ENCODE results near the gene APC2.

Gene APC2, protein sequence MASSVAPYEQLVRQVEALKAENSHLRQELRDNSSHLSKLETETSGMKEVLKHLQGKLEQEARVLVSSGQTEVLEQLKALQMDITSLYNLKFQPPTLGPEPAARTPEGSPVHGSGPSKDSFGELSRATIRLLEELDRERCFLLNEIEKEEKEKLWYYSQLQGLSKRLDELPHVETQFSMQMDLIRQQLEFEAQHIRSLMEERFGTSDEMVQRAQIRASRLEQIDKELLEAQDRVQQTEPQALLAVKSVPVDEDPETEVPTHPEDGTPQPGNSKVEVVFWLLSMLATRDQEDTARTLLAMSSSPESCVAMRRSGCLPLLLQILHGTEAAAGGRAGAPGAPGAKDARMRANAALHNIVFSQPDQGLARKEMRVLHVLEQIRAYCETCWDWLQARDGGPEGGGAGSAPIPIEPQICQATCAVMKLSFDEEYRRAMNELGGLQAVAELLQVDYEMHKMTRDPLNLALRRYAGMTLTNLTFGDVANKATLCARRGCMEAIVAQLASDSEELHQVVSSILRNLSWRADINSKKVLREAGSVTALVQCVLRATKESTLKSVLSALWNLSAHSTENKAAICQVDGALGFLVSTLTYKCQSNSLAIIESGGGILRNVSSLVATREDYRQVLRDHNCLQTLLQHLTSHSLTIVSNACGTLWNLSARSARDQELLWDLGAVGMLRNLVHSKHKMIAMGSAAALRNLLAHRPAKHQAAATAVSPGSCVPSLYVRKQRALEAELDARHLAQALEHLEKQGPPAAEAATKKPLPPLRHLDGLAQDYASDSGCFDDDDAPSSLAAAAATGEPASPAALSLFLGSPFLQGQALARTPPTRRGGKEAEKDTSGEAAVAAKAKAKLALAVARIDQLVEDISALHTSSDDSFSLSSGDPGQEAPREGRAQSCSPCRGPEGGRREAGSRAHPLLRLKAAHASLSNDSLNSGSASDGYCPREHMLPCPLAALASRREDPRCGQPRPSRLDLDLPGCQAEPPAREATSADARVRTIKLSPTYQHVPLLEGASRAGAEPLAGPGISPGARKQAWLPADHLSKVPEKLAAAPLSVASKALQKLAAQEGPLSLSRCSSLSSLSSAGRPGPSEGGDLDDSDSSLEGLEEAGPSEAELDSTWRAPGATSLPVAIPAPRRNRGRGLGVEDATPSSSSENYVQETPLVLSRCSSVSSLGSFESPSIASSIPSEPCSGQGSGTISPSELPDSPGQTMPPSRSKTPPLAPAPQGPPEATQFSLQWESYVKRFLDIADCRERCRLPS (N-terminal part only)

DNA sequence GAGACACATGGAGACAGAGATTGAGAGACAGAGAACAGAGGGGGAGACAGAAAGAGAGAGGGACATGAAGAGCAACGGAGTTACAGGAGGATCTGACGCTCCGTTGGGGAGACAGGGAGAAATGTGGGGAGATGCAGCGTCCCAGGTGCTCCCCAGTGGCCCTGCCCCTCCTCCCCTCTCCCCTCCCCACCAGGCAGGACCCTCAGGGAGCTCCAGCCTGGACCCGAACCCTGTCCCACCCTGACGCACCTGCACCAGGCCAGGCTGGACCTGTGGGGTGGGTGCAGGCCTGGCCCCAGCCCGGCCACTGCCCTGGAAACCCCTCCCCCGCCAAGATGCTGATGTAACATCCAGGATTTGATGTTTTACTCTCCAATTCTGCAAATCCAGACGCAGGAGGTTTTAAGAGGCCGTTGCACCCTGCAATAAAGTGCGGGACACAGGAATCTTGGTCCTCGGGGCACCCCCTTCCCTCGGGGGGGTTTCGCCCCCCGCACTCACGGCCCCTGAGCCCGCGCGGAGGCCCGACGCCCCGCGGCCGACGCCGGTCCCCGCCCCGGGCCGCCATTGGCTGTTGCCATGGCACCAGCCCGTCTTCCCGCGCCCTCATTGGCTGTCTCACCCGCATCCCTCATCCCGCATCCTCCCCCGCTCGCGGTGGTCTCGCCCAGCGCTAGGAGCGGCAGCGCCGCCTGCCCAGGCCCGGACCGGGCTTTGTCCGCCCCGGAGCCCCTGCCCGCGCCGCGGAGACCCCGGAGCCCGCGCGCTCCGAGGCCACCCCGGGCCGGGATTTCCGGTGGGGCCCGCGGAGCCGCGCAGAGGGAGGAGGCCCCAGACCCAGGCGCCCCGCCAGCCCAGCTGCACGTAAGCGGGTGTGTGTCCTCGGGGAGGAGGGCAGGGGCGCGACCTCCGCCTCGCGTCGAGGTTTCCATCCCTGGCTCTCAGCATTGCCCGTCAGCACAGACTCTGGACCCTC, at the start of gene APC2:
Gene APC2, plus strand, starts transcription at position 655 of the 976 bp plus-strand sequence. CDS start 2,881 bp downstream, outside the sequence.
- peak; percentile 69 for DNase-seq (ENCODE audit: low spot score)
- no peak for FAIRE-seq

DNA sequence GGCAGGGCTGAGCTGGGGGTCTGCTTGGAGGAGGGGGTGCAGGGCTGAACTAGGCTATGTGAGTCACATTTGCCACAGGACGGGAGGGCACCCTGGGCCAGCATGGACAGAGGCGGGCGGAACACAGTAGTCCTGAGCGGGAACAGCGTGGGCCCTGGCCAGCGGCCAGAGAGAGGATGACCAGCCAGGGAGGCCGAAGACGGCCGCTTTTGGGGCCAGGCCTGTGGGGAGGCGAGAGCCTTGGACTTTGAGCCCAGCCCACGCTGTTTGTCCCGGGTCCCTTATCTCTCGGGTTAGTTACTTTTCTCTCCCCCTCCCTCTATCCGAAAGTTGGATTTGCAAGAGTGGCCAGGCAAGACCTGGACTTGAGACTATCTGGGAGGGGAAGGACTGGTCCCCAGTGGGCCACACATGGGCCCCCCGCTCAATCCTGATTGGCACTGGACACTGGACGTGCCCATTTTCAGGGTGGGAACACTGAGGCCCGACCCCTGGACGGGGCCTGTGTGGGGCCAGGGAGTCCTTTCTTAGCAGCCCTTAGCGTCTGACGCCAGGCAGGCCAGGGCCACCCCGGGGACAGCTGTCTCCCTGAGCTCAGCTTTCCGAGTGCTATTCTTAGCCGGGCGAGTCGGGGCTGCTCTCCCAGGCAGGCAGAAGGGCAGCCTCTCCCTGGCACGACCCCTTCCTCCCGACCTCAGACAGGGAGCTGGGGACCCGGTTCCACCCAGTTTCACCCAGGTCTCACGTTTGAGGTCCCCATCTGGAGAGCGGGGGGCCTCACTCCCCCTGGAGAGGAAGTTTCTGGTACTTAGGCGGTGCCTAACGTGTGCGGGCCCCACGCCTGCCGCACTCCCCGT, 49.4 kb upstream of the APC2 start:
- FAIRE-seq (no peak), DNase-seq (ENCODE audit: low spot score) (peak; percentile 34)

DNA sequence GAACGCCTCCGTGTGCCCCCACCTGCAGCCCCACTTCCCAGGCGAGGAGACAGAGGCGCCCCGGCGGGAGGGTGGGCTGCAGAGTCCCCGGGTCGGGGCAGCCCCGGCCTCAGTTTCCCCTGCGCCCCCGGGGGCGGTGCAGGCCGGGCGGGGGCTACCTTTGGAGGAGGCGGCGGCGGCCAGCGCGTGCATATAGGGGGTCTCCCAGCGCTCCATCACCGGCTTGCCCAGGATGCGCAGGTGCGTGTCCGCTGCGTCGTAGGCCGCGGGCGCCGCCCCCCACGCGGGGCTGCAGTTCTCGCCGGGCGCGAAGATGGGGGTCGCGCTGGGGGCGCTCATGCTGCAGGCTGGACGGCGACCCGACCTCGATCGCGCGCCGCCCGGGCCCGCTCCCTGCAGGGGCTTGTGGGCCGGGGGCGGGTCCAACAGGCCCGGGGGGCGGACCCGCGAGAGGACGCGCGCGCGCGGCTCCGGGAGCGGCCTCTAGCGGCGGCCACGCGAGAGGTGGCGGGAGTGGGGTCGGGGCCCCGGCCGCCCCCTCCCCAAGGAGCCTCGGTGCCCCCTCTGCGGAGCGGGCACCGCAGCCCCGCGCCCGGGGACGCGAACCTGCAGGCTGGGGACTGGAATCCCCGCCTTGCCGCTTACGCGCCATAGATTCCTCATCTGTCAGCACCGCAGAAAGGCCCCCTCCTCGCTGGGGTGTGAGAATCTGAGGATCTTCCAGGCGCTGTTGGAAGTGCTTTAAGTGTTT, 48.6 kb upstream of the APC2 start, which contains the start of gene GAMT:
Gene GAMT, minus strand, starts transcription at position 405 of the 751 bp plus-strand sequence. Its CDS starts 66 bp downstream, at position 339.
- FAIRE-seq (no peak), DNase-seq (ENCODE audit: low spot score) (peak; percentile 81)

DNA sequence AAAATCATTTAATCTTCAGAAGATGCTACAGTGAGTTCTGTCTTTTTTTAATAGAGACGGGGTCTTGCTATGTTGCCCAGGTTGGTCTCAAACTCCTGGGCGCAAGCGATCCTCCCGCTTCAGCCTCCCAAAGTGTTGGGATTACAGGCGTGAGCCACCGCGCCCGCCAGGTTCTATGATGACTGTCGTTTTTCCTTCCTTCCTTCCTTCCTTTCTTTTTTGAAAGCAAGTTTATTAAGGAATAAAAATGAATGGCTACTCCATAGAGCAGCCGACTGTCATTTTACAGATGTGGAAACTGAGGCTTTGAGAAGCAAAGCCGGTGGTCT, 48.1 kb upstream of the APC2 start:
- FAIRE-seq (no peak), DNase-seq (ENCODE audit: low spot score) (no peak)

DNA sequence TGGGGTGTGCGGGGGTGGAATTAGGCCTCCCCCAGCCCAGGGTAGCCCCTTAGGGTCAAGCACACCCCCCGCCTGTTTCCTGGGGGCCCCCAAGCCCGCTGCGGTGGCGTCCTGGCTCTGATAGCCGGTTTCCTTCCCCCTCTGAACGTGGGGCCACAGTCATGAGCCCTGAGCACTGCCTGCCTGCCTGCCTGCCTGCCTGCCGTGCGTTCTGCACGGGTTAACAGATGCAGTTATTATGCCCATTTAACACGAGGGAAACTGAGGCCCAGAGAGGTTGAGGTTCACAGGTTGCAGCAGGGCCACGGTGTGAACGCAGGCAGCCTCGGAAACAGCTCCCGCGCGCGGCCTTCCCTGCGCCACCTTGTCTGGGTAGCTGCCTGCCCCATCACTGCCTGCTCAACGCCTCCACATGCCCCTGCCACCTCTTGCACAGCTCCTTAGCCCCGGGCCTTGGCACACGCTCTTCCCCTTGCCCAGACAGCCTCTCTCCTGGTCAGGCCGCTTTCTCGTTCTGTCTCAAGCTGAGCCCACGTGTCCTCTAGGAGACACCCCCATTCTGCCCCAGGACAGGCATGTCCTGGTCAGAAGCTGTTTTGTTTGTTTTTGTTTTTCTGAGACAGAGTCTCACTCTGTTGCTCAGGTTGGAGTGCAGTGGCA, 47.4 kb upstream of the APC2 start:
- DNase-seq (ENCODE audit: low spot score): no peak

DNA sequence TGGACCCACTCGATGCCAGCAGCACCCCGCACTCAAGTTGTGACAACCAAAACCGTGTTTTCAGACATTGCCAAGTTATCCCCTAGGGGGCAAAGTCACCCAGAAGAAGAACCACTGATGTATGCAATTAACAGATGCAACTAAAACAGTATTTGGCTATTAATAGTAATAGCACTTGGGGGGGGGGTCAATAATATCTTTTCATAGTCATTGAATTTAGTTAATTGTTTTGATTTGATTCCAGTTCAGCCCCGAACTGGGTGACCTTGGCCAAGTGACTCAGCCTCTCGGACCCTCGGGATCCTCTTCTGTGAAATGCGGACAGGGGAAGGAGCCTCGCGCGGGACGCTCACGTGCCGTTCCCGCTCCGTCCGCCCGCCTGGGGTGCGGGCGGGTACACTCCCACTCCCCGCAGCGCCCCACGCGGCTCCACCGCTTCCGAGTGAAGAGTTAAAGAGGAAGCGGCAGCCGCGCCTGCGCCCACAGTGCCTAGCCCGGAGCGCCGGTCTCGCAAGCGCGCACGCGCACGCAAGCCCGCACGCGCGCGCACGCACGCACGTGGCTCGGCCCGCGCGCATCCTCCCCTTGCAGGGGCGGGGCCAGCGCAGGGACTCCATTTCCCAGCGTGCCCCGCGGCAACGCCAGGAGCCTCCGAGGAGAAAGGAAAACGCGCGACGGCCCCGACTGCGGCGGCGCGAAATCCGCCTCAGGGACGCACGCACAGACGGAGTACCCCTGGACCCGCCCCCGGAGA, 43.0 kb upstream of the APC2 start:
- no peak for FAIRE-seq
- DNase-seq (ENCODE audit: low spot score): peak; percentile 95

More for the DNA sequence above, 47.4 kb upstream of the APC2 start:
- no peak for FAIRE-seq

DNA sequence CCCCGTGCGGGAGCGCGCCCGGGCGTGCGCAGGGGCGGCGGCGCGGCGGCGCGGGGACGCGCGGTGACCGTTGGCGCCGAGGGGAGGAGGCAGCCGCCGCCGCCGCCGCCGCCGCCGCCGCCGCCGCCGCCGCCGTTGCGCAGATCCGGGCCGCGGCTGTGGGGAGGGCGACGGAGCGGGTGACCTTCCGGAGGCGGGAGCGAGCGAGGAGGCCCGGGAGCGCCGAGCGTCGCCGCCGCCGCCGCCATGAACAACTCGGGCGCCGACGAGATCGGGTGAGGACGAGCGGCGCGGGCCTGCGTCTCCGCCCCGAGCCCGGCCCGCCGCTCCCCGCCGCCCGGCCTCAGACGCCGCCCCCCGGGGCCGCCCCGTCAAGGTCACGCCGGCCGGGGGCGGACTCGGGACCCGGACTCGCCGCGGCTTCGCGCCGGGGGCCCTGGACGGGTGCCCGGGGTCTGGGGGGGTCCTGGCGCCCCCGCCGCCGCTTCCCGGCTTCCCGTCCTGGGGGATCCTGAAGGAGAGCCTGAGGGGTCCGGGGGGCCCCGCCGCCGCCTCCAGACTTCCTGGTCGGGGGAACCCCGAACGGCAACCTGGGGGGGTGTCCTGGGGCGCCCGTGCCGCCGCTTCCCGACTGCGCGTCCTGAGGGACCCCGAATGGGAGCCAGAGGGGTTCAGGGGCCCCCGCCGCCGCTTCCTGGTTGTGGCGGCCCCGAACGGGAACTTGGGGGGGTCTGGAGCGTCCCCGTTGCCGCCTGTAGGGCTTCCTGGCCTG, 42.2 kb upstream of the APC2 start, which contains the start of gene DAZAP1:
Gene DAZAP1, plus strand, starts transcription at position 59 of the 772 bp plus-strand sequence. Its CDS starts 188 bp downstream, at position 247.
- DNase-seq (ENCODE audit: low spot score) (peak; percentile 43), FAIRE-seq (no peak)

DNA sequence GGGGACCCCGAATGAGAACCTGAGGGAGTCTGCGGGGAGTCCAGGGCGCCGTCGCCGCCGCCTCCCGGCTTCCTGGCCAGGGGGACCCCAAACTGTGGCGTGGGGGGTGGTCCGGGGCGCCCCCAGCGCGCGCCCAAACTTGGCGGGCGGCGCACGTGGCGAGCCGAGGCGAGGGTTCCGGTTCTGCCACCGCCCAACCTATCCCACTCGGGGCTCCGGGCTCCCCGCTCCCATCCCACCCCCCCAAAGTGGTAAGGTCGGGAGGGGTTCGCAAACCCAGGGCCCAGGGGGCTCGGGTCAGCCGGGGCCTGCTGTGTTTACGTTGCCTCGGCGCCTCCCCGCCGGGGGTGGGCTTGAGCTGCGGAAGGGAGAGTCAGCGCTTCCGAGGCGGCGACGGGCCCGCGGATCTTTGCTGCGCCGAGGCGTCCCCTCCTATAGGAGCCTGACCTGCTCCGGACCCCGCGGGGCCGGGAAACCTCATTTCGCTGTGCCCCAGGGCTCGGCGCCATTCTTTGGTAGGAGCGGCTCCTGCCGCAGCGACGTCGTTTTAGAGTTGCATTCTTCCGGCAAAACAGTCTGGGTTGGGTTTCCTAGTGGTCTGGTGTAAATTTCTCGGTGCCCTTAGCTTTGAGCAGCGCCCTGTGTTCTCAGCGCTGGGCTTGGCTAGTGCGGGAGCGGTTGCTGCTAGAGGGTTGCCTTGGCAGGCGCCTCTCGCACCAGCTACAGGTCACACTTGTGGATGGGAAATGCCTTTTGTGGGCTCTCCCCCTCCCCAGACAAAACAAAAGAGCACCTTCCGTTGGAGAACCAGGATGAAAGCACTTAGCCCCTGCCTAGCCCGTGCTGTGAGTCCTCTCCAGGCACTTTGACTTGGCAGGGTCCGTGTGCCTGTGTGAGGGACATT, 41.4 kb upstream of the APC2 start:
- FAIRE-seq: no peak
- DNase-seq (ENCODE audit: low spot score): no peak

DNA sequence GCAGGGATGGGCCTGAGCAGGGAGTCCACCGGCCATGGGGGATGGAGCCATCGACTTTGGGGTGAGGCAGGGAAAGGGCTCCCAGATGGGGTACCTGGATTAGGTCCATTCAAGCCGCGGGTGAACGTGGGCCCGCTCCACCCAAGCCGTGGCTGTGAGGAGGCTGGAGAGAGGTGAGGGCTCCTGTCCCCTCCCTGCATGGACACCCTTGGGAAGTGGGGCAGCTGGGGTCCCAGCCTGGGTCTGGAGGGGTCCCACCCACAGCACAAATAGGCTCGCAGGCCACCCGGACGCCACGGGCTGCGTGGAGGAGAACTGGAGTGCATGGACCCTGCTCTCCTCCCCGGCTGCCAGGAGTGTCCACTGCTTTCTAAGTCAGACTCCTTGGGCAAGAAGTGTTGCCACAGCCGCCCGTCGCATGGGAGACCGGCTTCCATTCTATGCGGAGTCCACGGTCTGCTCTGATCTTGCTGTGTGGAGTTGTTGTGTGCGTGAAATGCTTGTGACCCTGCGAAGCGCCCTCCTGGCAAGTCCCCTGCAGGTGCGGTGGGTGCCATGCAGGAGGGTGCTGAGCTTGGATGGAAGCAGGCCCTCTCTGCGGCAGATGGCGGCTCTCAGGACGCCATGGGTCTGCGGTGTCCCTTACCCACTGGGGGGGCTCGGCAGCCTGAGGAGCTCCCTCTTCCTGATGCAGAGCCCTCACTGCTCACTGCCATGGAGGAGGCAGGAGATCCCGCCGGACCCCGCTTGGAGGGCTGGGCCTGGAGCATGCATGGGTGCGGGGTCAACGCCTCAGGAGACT, 40.5 kb upstream of the APC2 start:
- DNase-seq (ENCODE audit: low spot score) (no peak), FAIRE-seq (no peak)

DNA sequence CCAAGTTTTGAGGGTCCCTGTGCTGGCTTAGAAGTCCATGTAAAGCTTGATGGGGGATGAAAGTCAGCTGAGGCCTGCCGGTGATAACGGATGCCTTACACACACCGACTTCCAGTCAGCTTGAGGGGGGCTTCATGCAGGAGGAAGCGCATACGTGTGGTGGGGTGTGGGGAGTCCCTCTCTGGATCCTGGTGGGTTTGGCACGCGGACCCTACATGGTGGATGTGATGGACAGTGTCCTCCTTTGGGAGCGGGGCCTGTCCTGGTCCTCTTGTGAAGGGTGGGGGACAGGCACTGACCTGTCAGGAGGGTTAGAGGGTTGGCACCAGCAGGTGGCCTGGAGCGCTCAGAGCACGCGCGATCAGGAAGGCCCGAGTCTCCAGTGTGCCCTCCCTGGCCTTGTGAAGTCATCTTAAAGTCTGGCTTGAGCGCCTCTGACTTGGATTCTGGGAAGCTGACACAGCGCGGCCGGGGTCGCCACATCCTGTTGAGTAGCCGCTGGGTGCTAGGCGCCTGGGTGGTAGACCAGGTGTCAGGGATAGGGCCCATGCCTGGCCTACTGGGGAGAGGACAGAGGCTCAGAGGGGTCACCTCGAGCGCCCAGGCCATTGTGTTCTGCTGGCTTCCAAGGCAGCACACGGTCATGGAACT, 39.7 kb upstream of the APC2 start:
- DNase-seq (ENCODE audit: low spot score) (no peak), FAIRE-seq (no peak)

DNA sequence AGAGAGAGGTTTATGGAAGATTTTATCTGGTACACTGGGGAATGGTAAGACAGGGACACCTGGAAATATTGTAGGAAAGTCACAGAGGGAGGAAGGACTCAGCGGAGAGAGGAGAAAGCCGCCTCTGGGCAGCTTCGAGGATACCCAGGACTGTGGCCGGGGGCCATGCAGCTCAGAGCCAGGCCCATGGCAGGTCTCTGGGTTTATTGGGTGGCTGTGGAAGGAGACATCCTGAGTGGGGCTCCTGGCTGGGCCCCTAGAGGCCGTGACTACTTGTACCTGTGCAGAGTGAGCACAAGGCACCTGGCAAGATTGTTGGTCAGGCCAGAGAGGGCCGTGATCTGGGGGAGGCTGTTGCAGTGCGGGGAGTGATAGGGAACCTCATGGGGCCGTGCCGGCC, 39.1 kb upstream of the APC2 start:
- DNase-seq (ENCODE audit: low spot score) (no peak), FAIRE-seq (no peak)

DNA sequence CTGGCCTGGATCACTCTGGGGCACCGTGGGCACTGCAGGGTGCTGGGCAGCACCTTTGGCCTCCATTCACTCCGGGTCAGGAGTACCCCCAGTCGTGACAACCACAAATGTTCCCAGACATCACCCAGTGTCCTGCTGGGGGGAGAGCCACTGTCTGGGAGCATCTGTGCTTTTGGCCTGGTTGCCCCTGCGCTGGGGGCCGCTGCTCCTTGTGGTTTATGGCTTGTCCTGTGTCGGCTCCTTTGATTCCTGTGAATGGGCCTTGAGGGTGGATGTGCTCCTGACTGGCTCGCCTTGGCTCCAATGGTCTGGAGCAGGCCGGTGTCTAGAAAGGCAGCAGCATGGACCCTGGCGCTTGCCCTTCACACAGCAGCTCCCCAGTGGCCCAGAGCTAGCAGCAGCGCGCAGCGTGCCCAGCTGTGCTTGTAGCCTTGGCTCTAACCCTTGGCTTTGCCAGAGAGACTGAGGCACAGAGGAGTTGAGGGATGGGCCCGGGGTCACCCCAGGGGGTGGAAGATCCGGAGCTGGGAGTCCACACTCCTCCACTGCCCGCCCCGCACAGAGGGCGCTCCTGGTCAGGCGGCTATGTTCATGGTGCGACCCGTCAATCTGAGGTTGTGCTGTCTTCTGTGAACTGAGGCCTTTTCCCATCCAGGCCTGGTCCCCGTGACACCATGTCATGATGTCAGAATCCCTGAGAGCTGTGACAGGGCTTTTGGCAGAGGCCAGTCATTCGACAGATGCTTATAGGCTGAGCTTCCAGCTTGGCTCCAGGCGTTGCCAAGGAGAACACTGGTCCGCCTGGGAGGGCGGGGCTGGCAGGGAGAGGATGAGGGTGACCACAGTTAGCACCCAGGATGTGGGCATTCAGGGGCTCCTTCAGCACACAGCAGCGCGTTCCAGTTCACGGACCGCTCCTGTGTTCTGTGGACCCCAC, 38.4 kb upstream of the APC2 start:
- FAIRE-seq (no peak), DNase-seq (ENCODE audit: low spot score) (no peak)

DNA sequence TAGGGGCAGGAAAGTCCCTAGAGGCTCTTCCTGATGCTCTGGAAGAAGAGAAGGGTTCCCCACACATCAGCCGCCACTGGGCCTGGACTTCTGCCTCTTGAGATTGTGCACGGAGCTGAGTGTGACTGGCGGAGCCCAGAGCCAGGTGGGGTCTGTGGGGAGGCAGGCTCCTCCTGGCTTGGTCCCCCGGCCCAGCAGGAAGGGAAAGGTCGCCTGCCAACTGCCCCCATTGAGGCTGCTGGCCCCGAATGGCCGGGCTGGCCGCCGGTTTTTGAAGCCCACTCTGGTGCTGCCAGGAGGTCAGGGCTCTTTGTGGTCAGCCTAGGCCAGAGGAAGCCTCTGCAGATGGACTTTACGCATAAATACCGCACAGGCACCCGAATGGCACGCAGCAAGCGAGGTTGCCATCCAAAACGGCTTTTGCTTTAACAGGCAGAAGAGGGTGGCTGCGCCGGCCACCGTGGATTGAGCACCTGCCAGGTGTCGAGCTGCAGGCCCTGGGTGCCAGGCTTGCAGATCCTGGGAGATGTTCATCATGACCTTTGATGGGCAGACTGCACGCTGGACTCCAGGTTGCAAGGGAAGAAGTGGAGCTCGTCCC, 37.5 kb upstream of the APC2 start:
- DNase-seq (ENCODE audit: low spot score) (no peak), FAIRE-seq (no peak)

Measured in urothelium cell line (cell line).